K562 (cell line): ENCODE measurements around the gene SPI1. TPM values are rescaled to one million over a fixed set of nuclear protein-coding genes. Genes with fewer than 3 reads are reported as not detected.

ENCODE experiments used
- BRD4 ChIP-seq: fragments of 200-600 bp; sonication (generic); IDR thresholded peaks from 2 replicates; pipeline ENCODE4 v1.6.1; 2017; ENCODE audit warnings: inconsistent platforms
- CBFB ChIP-seq: sonication (generic); formaldehyde crosslinking; IDR thresholded peaks from 2 replicates; pipeline ENCODE4 v1.4.0; 2020; ENCODE audit warnings: mild to moderate bottlenecking, missing genetic modification reagents
- E2F3 ChIP-seq: fragments of 250-450 bp; sonication (Bioruptor Pico); IDR thresholded peaks from 2 replicates; pipeline ENCODE4 v1.4.0; 2020; ENCODE audit warnings: mild to moderate bottlenecking
- ESRRA ChIP-seq: fragments of 450-650 bp; IDR thresholded peaks from 2 replicates; pipeline ENCODE4 v1.6.1; 2014; ENCODE audit warnings: low read depth, mild to moderate bottlenecking, moderate library complexity, borderline replicate concordance
- HIVEP1 ChIP-seq: fragments of 250-450 bp; sonication (Bioruptor Pico); IDR thresholded peaks from 2 replicates; pipeline ENCODE4 v1.4.0; 2020; ENCODE audit warnings: mild to moderate bottlenecking
- HLTF ChIP-seq: fragments of 450-650 bp; IDR thresholded peaks from 2 replicates; pipeline ENCODE4 v1.6.1; 2016
- IRF9 ChIP-seq: fragments of 450-650 bp; IDR thresholded peaks from 2 replicates; pipeline ENCODE4 v1.6.1; 2016; ENCODE audit warnings: missing biosample characterization, missing genetic modification characterization
- POU5F1 ChIP-seq: fragments of 150-350 bp; IDR thresholded peaks from 2 replicates; pipeline ENCODE4 v1.6.1; 2014; ENCODE audit warnings: borderline replicate concordance, low read length, low read depth, mild to moderate bottlenecking; ENCODE audit not compliant: partially characterized antibody
- PTRF ChIP-seq: fragments of 450-650 bp; IDR thresholded peaks from 2 replicates; pipeline ENCODE4 v1.6.1; 2016; ENCODE audit warnings: mild to moderate bottlenecking, missing genetic modification characterization, missing compliant biosample characterization
- ZBTB12 ChIP-seq: fragments of 250-450 bp; sonication (Bioruptor Pico); IDR thresholded peaks from 2 replicates; pipeline ENCODE4 v1.4.0; 2020
- ZFP36 ChIP-seq: fragments of 150-350 bp; IDR thresholded peaks from 2 replicates; pipeline ENCODE4 v1.6.1; 2018; ENCODE audit warnings: low read length, low read depth; ENCODE audit not compliant: partially characterized antibody
- ZNF253 ChIP-seq: fragments of 250-450 bp; sonication (Bioruptor Pico); conservative IDR thresholded peaks from 2 replicates; pipeline ENCODE4 v1.6.1; 2021; ENCODE audit warnings: mild to moderate bottlenecking
- polyA plus RNA-seq, 8 experiments: library from polyadenylated mRNA; depleted of rRNA in 4 of 8; stranded (reverse) in 5 of 8; unstranded in 3 of 8; fragments of >200 nt; fragmentation: Nextera tagmentation in 2 of 8; fragmentation: Illumina TruSeq in 1 of 8; extraction: Ambion mirVana in 2 of 8; extraction: Trizol in 1 of 8; gene quantifications; 2 replicates each; pipeline versions ENCODE4 v1.2.1 to v1.2.3, GENCODE V29; 2011 to 2014; ENCODE audit warnings: inconsistent platforms in 1 of 8, missing spikeins in 1 of 8
- total RNA-seq, 7 experiments: library from RNA; depleted of rRNA in 6 of 7; stranded (reverse); fragments of >200 nt in 6 of 7; fragmentation: Illumina TruSeq in 2 of 7; extraction: Trizol in 2 of 7; gene quantifications; 2 replicates each; pipeline versions ENCODE4 v1.2.1 to v1.2.3, GENCODE V29; 2011 to 2021; ENCODE audit warnings: low replicate concordance in 1 of 7
- TF ChIP-seq, protein P1 (sequence below): fragments of 200-600 bp; sonication (generic); IDR thresholded peaks from one replicate; pipeline ENCODE4 v1.6.1; 2012; ENCODE audit warnings: mild to moderate bottlenecking, low read depth, low read length, inconsistent platforms
- TF ChIP-seq, protein P2 (sequence below): sonication (generic); formaldehyde crosslinking; IDR thresholded peaks from 2 replicates; pipeline ENCODE4 v1.8.0; 2022; ENCODE audit warnings: missing genetic modification reagents, mild to moderate bottlenecking, moderate library complexity, borderline replicate concordance

The SPI1 gene
- total and polyA plus RNA-seq, 9 of the 15 experiments (the other 6 are each of a cell fraction or from before 2014, with no cell fraction given) = 0.10 to 33.7 (median 10.3) TPM

- TF ChIP-seq, protein P1, sequence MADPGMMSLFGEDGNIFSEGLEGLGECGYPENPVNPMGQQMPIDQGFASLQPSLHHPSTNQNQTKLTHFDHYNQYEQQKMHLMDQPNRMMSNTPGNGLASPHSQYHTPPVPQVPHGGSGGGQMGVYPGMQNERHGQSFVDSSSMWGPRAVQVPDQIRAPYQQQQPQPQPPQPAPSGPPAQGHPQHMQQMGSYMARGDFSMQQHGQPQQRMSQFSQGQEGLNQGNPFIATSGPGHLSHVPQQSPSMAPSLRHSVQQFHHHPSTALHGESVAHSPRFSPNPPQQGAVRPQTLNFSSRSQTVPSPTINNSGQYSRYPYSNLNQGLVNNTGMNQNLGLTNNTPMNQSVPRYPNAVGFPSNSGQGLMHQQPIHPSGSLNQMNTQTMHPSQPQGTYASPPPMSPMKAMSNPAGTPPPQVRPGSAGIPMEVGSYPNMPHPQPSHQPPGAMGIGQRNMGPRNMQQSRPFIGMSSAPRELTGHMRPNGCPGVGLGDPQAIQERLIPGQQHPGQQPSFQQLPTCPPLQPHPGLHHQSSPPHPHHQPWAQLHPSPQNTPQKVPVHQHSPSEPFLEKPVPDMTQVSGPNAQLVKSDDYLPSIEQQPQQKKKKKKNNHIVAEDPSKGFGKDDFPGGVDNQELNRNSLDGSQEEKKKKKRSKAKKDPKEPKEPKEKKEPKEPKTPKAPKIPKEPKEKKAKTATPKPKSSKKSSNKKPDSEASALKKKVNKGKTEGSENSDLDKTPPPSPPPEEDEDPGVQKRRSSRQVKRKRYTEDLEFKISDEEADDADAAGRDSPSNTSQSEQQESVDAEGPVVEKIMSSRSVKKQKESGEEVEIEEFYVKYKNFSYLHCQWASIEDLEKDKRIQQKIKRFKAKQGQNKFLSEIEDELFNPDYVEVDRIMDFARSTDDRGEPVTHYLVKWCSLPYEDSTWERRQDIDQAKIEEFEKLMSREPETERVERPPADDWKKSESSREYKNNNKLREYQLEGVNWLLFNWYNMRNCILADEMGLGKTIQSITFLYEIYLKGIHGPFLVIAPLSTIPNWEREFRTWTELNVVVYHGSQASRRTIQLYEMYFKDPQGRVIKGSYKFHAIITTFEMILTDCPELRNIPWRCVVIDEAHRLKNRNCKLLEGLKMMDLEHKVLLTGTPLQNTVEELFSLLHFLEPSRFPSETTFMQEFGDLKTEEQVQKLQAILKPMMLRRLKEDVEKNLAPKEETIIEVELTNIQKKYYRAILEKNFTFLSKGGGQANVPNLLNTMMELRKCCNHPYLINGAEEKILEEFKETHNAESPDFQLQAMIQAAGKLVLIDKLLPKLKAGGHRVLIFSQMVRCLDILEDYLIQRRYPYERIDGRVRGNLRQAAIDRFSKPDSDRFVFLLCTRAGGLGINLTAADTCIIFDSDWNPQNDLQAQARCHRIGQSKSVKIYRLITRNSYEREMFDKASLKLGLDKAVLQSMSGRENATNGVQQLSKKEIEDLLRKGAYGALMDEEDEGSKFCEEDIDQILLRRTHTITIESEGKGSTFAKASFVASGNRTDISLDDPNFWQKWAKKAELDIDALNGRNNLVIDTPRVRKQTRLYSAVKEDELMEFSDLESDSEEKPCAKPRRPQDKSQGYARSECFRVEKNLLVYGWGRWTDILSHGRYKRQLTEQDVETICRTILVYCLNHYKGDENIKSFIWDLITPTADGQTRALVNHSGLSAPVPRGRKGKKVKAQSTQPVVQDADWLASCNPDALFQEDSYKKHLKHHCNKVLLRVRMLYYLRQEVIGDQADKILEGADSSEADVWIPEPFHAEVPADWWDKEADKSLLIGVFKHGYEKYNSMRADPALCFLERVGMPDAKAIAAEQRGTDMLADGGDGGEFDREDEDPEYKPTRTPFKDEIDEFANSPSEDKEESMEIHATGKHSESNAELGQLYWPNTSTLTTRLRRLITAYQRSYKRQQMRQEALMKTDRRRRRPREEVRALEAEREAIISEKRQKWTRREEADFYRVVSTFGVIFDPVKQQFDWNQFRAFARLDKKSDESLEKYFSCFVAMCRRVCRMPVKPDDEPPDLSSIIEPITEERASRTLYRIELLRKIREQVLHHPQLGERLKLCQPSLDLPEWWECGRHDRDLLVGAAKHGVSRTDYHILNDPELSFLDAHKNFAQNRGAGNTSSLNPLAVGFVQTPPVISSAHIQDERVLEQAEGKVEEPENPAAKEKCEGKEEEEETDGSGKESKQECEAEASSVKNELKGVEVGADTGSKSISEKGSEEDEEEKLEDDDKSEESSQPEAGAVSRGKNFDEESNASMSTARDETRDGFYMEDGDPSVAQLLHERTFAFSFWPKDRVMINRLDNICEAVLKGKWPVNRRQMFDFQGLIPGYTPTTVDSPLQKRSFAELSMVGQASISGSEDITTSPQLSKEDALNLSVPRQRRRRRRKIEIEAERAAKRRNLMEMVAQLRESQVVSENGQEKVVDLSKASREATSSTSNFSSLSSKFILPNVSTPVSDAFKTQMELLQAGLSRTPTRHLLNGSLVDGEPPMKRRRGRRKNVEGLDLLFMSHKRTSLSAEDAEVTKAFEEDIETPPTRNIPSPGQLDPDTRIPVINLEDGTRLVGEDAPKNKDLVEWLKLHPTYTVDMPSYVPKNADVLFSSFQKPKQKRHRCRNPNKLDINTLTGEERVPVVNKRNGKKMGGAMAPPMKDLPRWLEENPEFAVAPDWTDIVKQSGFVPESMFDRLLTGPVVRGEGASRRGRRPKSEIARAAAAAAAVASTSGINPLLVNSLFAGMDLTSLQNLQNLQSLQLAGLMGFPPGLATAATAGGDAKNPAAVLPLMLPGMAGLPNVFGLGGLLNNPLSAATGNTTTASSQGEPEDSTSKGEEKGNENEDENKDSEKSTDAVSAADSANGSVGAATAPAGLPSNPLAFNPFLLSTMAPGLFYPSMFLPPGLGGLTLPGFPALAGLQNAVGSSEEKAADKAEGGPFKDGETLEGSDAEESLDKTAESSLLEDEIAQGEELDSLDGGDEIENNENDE = no peak
- no peak for TF ChIP-seq HLTF
- TF ChIP-seq ESRRA = peak; percentile 43; the same call in 1 of the 2 replicates
- TF ChIP-seq ZFP36 = no peak
- no peak for TF ChIP-seq IRF9 (tag)
- no peak for TF ChIP-seq CBFB (CRISPR knock-in tag)
- no peak for TF ChIP-seq PTRF
- no peak for TF ChIP-seq BRD4
- no peak for TF ChIP-seq POU5F1
- no peak for TF ChIP-seq HIVEP1
- no peak for TF ChIP-seq ZNF253
- TF ChIP-seq, protein P2, sequence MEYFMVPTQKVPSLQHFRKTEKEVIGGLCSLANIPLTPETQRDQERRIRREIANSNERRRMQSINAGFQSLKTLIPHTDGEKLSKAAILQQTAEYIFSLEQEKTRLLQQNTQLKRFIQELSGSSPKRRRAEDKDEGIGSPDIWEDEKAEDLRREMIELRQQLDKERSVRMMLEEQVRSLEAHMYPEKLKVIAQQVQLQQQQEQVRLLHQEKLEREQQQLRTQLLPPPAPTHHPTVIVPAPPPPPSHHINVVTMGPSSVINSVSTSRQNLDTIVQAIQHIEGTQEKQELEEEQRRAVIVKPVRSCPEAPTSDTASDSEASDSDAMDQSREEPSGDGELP (CRISPR knock-in tag) = peak; percentile 69; the same call in 1 of the 2 replicates
- TF ChIP-seq E2F3 = no peak
- no peak for TF ChIP-seq ZBTB12 (CRISPR knock-in tag)
These were observed 41.0 kb downstream of the SPI1 start (continued) for GRCh38 chr11:47337229-47337924.
